Endothelial cell of umbilical vein (primary cell): ENCODE measurements around the gene ARF1. TPM values are rescaled to one million over a fixed set of nuclear protein-coding genes. Genes with fewer than 3 reads are reported as not detected.

ENCODE experiments used
- BruUV-seq: library from RNA; stranded (reverse); fragments of 400-500 nt; replicated peaks from 2 replicates; lab custom pipeline; 2021; lab: Mats Ljungman, UMichigan
- CTCF ChIA-PET: fragments of 300-600, 350-600 bp; sonication (Branson Sonifier 250); formaldehyde crosslinking; loops from one replicate; lab custom pipeline; 2021; ENCODE audit warnings: antibody characterized with exemption, inconsistent platforms; lab: Charles Lee
- POLR2A ChIA-PET: fragments of 300-600, 350-600 bp; sonication (Branson Sonifier 250); formaldehyde crosslinking; loops from one replicate; lab custom pipeline; 2021; ENCODE audit warnings: antibody characterized with exemption, inconsistent platforms; lab: Charles Lee
- DNase-seq: peaks from one replicate; pipeline ENCODE4 v3.0.0-alpha.2; 2011; ENCODE audit warnings: low read depth, low spot score
- FAIRE-seq: peaks from 2 replicates; lab custom pipeline; 2011; peaks lifted over from hg19 to GRCh38; lab: Jason Lieb, UNC
- H2AFZ ChIP-seq: 2 replicates; pipeline ENCODE4 v1.6.0; 2012; ENCODE audit warnings: low read depth, low read length, control low read depth, inconsistent platforms
- H3K27ac ChIP-seq: 2 replicates; pipeline ENCODE4 v1.5.1; 2011; ENCODE audit warnings: low read depth, mild to moderate bottlenecking, control low read depth, low read length, moderate library complexity; ENCODE audit not compliant: insufficient read depth
- H3K27me3 ChIP-seq, 2 experiments: 2 replicates each; pipeline versions ENCODE4 v1.6.0 to v1.6.1; 2011; ENCODE audit warnings: low read length in 2 of 2, mixed read lengths in 1 of 2; ENCODE audit not compliant: control insufficient read depth in 2 of 2, insufficient read depth in 2 of 2
- H3K36me3 ChIP-seq, 2 experiments: 2 replicates in 1 of 2; 3 replicates in 1 of 2; pipeline ENCODE4 v1.5.1; 2011; ENCODE audit warnings: low read length in 2 of 2, mild to moderate bottlenecking in 1 of 2, moderate library complexity in 1 of 2; ENCODE audit not compliant: control insufficient read depth in 2 of 2, insufficient read depth in 2 of 2; ENCODE audit errors: extremely low read depth in 1 of 2
- H3K4me1 ChIP-seq: 3 replicates; pipeline ENCODE4 v1.5.1; 2011; ENCODE audit warnings: mild to moderate bottlenecking, low read length; ENCODE audit not compliant: control insufficient read depth, insufficient read depth; ENCODE audit errors: extremely low read depth
- H3K4me2 ChIP-seq: 2 replicates; pipeline ENCODE4 v1.6.1; 2011; ENCODE audit warnings: low read length, control low read depth, mixed read lengths; ENCODE audit not compliant: insufficient read depth
- H3K4me3 ChIP-seq, 3 experiments: fragments of 200-600 bp in 1 of 3; sonication (generic), shearing (Covaris generic) in 1 of 3; replicated peaks in 1 of 3; 2 replicates each; pipeline ENCODE4 v1.5.1; 2011 to 2016; ENCODE audit warnings: control low read depth in 3 of 3, low read length in 3 of 3, mild to moderate bottlenecking in 2 of 3, inconsistent platforms in 1 of 3, low read depth in 1 of 3, moderate library complexity in 1 of 3; ENCODE audit not compliant: insufficient read depth in 1 of 3
- H3K79me2 ChIP-seq: 2 replicates; pipeline ENCODE4 v1.6.0; 2012; ENCODE audit warnings: low read length, inconsistent platforms; ENCODE audit not compliant: control insufficient read depth, insufficient read depth
- H3K9ac ChIP-seq: replicated peaks from 2 replicates; pipeline ENCODE3; 2011; ENCODE audit warnings: low read length, control low read depth; ENCODE audit not compliant: insufficient read depth; ENCODE audit errors: extremely low read depth
- H3K9me1 ChIP-seq: replicated peaks from 3 replicates; pipeline ENCODE4 v1.6.0; 2011; ENCODE audit warnings: mild to moderate bottlenecking, low read length; ENCODE audit not compliant: control insufficient read depth, insufficient read depth; ENCODE audit errors: extremely low read depth
- H3K9me3 ChIP-seq: replicated peaks from 2 replicates; pipeline ENCODE4 v1.5.1; 2012; ENCODE audit warnings: low read length, inconsistent platforms; ENCODE audit not compliant: control insufficient read depth, insufficient read depth
- H4K20me1 ChIP-seq: replicated peaks from 2 replicates; pipeline ENCODE3; 2011; ENCODE audit warnings: mild to moderate bottlenecking, low read length; ENCODE audit not compliant: control insufficient read depth, insufficient read depth; ENCODE audit errors: extremely low read depth
- CTCF ChIP-seq, 2 donors: IDR thresholded peaks; 1 replicate in 1 of 2; 2 replicates in 1 of 2; pipeline ENCODE4 v1.5.1; 2011; ENCODE audit warnings: low read length in 2 of 2, mild to moderate bottlenecking in 2 of 2, moderate library complexity in 2 of 2, control low read depth in 1 of 2, inconsistent platforms in 1 of 2, low read depth in 1 of 2; ENCODE audit not compliant: insufficient read depth in 1 of 2; ENCODE audit errors: extremely low read depth in 1 of 2
- EZH2 ChIP-seq: IDR thresholded peaks from 2 replicates; pipeline ENCODE4 v1.6.1; 2012; ENCODE audit warnings: borderline replicate concordance, low read depth, mild to moderate bottlenecking, moderate library complexity, low read length, inconsistent platforms; ENCODE audit not compliant: severe bottlenecking
- FOS ChIP-seq: IDR thresholded peaks from 2 replicates; pipeline ENCODE4 v1.6.1; 2011; ENCODE audit warnings: mild to moderate bottlenecking, low read length, moderate library complexity, borderline replicate concordance; ENCODE audit not compliant: insufficient read depth
- GATA2 ChIP-seq: IDR thresholded peaks from 2 replicates; pipeline ENCODE4 v1.7.0; 2011; ENCODE audit warnings: low read depth, mild to moderate bottlenecking, moderate library complexity, mixed read lengths, low read length; ENCODE audit not compliant: insufficient read length, insufficient read depth
- JUN ChIP-seq: IDR thresholded peaks from 2 replicates; pipeline ENCODE4 v1.6.1; 2011; ENCODE audit warnings: borderline replicate concordance, low read depth; ENCODE audit not compliant: insufficient read length, insufficient read depth
- MAX ChIP-seq: IDR thresholded peaks from 2 replicates; pipeline ENCODE4 v1.6.1; 2011; ENCODE audit not compliant: insufficient read depth, insufficient read length
- MYC ChIP-seq: IDR thresholded peaks from one replicate; pipeline ENCODE4 v1.6.1; 2011; ENCODE audit warnings: mild to moderate bottlenecking, low read depth, low read length
- POLR2A ChIP-seq: IDR thresholded peaks from 2 replicates; pipeline ENCODE4 v1.6.1; 2012; ENCODE audit warnings: low read depth, mild to moderate bottlenecking, control low read depth, low read length
- POLR2AphosphoS5 ChIP-seq: IDR thresholded peaks from 2 replicates; pipeline ENCODE4 v1.6.1; 2012; ENCODE audit warnings: low read depth, mild to moderate bottlenecking, control low read depth, low read length, moderate library complexity; ENCODE audit not compliant: insufficient read depth
- dilution Hi-C: fragments of 300-500 bp; cut with MboI; formaldehyde crosslinking; loops from one replicate; pipeline ENCODE4 v1.15.0; 2019; ENCODE audit warnings: low sequenced_read_pairs; ENCODE audit not compliant: extremely low pct_ligation_motif_present
- intact Hi-C: fragments of 100-400 bp; cut with micrococcal nuclease; formaldehyde crosslinking; loops from one replicate; pipeline ENCODE4 v1.10.0; 2022
- polyA plus RNA-seq, 4 experiments: library from polyadenylated mRNA; depleted of rRNA in 3 of 4; stranded (reverse) in 3 of 4; unstranded in 1 of 4; fragments of >200 nt; gene quantifications; 2 replicates each; pipeline versions ENCODE4 v1.2.1 to v1.2.3, GENCODE V29; 2011 to 2012; ENCODE audit warnings: missing spikeins in 1 of 4
- total RNA-seq: library from RNA; stranded (reverse); gene quantifications from 2 replicates; pipeline ENCODE4 v1.2.3, GENCODE V29; 2021

Gene ARF1
- total and polyA plus RNA-seq, 2 donors (not counting 3 experiments of a cell fraction or from before 2014, with no cell fraction given), result 499 to 844 TPM

GRCh38 chr1:228122921-228123441, 40.5 kb downstream of the ARF1 start:
- Histone ChIP-seq H3K9me1 (no peaks in the 10 kb centered on the region), H4K20me1 (no peaks in the 10 kb centered on the region), H3K79me2 (no peaks in the 10 kb centered on the region), H3K4me2 (no peak overlapping the region), H3K9ac (no peak overlapping the region), H3K27ac (no peak overlapping the region), H3K4me1 (no peaks in the 10 kb centered on the region), H2AFZ (no peak overlapping the region), H3K9me3 (no peaks in the 10 kb centered on the region), H3K36me3 (no peaks in the 10 kb centered on the region), H3K27me3 (peaks cover 23 to 25% of the 10 kb centered on the region in 2 experiments), H3K4me3 (no peak overlapping the region)
- no peak for FAIRE-seq
- no TSS peak for BruUV-seq
- ChIA-PET POLR2A (no interaction called here), CTCF (interaction anchor here (1.3 to 1.7 kb wide), 2 partner anchors 8 to 123 kb away, joined by 9 read pairs; no protein-coding TSS in a partner anchor)
- dilution Hi-C loops, result loop anchor here (10.0 kb wide), 1 partner anchor 62 kb away; no protein-coding TSS in a partner anchor
- intact Hi-C loops, result no loop called here
- no peak for DNase-seq
- TF ChIP-seq GATA2 (no peak), POLR2AphosphoS5 (no peak), MAX (no peak)

GRCh38 chr1:228123505-228123904, 41.0 kb downstream of the ARF1 start:
- no TSS peak for BruUV-seq
- FAIRE-seq (no peak), DNase-seq (no peak)

More at GRCh38 chr1:228123505-228123904, 41.0 kb downstream of the ARF1 start:
- H3K36me3 ChIP-seq, result no peaks in the 10 kb centered on the region
- no peak overlapping the region for H3K4me3 ChIP-seq
- H3K27me3 ChIP-seq, result peaks cover 23 to 25% of the 10 kb centered on the region in 2 experiments
- dilution Hi-C loops (loop anchor here (10.0 kb wide), 1 partner anchor 61 kb away; no protein-coding TSS in a partner anchor), intact Hi-C loops (no loop called here)
- TF ChIP-seq POLR2AphosphoS5 (no peak), FOS (no peak), POLR2A (no peak), MAX (no peak), GATA2 (no peak), JUN (no peak), MYC (no peak), CTCF (IDR thresholded peaks at IDR 0.05; ENCODE audit: extremely low read depth in 1 of 2, insufficient read depth in 1 of 2, low read depth in 1 of 2, low read length in 2 of 2) (no peak), EZH2 (no peak)
- no peaks in the 10 kb centered on the region for H3K9me3 ChIP-seq
- H2AFZ ChIP-seq, result no peak overlapping the region
- CTCF ChIA-PET, result interaction anchor here (1.7 kb wide), 1 partner anchor 124 kb away, joined by 9 read pairs; no protein-coding TSS in a partner anchor
- no peaks in the 10 kb centered on the region for H3K79me2 ChIP-seq
- no peak overlapping the region for H3K9ac ChIP-seq
- H3K9me1 ChIP-seq, result no peaks in the 10 kb centered on the region
- no peak overlapping the region for H3K27ac ChIP-seq
- H3K4me2 ChIP-seq, result no peak overlapping the region
- no peaks in the 10 kb centered on the region for H3K4me1 ChIP-seq
- POLR2A ChIA-PET, result no interaction called here
- no peaks in the 10 kb centered on the region for H4K20me1 ChIP-seq
